SK-N-SH treated with all-trans-retinoic acid at 6 μM for 48 hours (cell line): ENCODE data around the gene SREBF1.

ENCODE experiments used
- ATAC-seq: fragments of 200-7000 bp; cut with Tn5 transposase; 3 replicates; pipeline ENCODE4 v1.9.1; 2020; ENCODE audit warnings: mild to moderate bottlenecking, moderate library complexity
- BACH2 ChIP-seq: fragments of 250-450 bp; sonication (Bioruptor Pico); IDR thresholded peaks from 2 replicates; pipeline ENCODE4 v1.9.0; 2021; ENCODE audit warnings: mild to moderate bottlenecking, borderline replicate concordance
- CSDC2 ChIP-seq: fragments of 250-450 bp; sonication (Bioruptor Pico); IDR thresholded peaks from 2 replicates; pipeline ENCODE4 v1.5.0; 2020; ENCODE audit warnings: mild to moderate bottlenecking, moderate library complexity
- CSRNP3 ChIP-seq: fragments of 250-450 bp; sonication (Bioruptor Pico); IDR thresholded peaks from 2 replicates; pipeline ENCODE4 v1.5.1; 2021; ENCODE audit warnings: mild to moderate bottlenecking, moderate library complexity
- ESRRG ChIP-seq: fragments of 250-450 bp; sonication (Bioruptor Pico); IDR thresholded peaks from 2 replicates; pipeline ENCODE4 v1.6.1; 2021; ENCODE audit warnings: mild to moderate bottlenecking
- GLIS3 ChIP-seq: fragments of 250-450 bp; sonication (Bioruptor Pico); IDR thresholded peaks from 2 replicates; pipeline ENCODE4 v1.5.0; 2020; ENCODE audit warnings: mild to moderate bottlenecking, moderate library complexity
- OSR1 ChIP-seq: fragments of 250-450 bp; sonication (Bioruptor Pico); IDR thresholded peaks from 2 replicates; pipeline ENCODE4 v1.8.0; 2022; ENCODE audit warnings: moderate library complexity, mild to moderate bottlenecking, inconsistent platforms
- POU6F1 ChIP-seq: fragments of 250-450 bp; sonication (Bioruptor Pico); IDR thresholded peaks from 2 replicates; pipeline ENCODE4 v1.8.0; 2021; ENCODE audit warnings: low read depth, mild to moderate bottlenecking, moderate library complexity, borderline replicate concordance
- PPARA ChIP-seq: fragments of 250-450 bp; sonication (Bioruptor Pico); IDR thresholded peaks from 2 replicates; pipeline ENCODE4 v1.5.0; 2020; ENCODE audit warnings: mild to moderate bottlenecking, borderline replicate concordance
- RARB ChIP-seq: fragments of 250-450 bp; sonication (Bioruptor Pico); IDR thresholded peaks from 2 replicates; pipeline ENCODE4 v1.8.0; 2021; ENCODE audit warnings: mild to moderate bottlenecking, moderate library complexity
- SNAI2 ChIP-seq: fragments of 250-450 bp; sonication (Bioruptor Pico); IDR thresholded peaks from 2 replicates; pipeline ENCODE4 v1.5.0; 2020; ENCODE audit warnings: mild to moderate bottlenecking, moderate library complexity
- TCF4 ChIP-seq: fragments of 250-450 bp; sonication (Bioruptor Pico); IDR thresholded peaks from 2 replicates; pipeline ENCODE4 v1.8.0; 2021; ENCODE audit warnings: mild to moderate bottlenecking, moderate library complexity, borderline replicate concordance
- ZFP30 ChIP-seq: fragments of 450-650 bp; formaldehyde crosslinking; IDR thresholded peaks from 2 replicates; pipeline ENCODE4 v1.5.0; 2022; ENCODE audit warnings: mild to moderate bottlenecking, moderate library complexity
- ZNF565 ChIP-seq: fragments of 450-650 bp; formaldehyde crosslinking; conservative IDR thresholded peaks from 2 replicates; pipeline ENCODE4 v1.5.0; 2020; ENCODE audit warnings: low read depth, mild to moderate bottlenecking, moderate library complexity
- ZNF70 ChIP-seq: fragments of 450-650 bp; formaldehyde crosslinking; IDR thresholded peaks from 2 replicates; pipeline ENCODE4 v1.5.0; 2020; ENCODE audit warnings: mild to moderate bottlenecking, moderate library complexity
- ZNF8 ChIP-seq: fragments of 450-650 bp; formaldehyde crosslinking; IDR thresholded peaks from 2 replicates; pipeline ENCODE4 v1.5.0; 2020; ENCODE audit warnings: mild to moderate bottlenecking, moderate library complexity
- TF ChIP-seq, protein P1 (sequence below): fragments of 250-450 bp; sonication (Bioruptor Pico); IDR thresholded peaks from 2 replicates; pipeline ENCODE4 v1.8.0; 2020; ENCODE audit warnings: mild to moderate bottlenecking, moderate library complexity, borderline replicate concordance
- TF ChIP-seq, protein P2 (sequence below): fragments of 250-450 bp; sonication (Bioruptor Pico); IDR thresholded peaks from 2 replicates; pipeline ENCODE4 v1.5.0; 2020; ENCODE audit warnings: mild to moderate bottlenecking, moderate library complexity

The SREBF1 gene

GRCh38 chr17:17853811-17854447 lies 17.1 kb upstream of the SREBF1 start (continued):
- TF ChIP-seq, protein P1, sequence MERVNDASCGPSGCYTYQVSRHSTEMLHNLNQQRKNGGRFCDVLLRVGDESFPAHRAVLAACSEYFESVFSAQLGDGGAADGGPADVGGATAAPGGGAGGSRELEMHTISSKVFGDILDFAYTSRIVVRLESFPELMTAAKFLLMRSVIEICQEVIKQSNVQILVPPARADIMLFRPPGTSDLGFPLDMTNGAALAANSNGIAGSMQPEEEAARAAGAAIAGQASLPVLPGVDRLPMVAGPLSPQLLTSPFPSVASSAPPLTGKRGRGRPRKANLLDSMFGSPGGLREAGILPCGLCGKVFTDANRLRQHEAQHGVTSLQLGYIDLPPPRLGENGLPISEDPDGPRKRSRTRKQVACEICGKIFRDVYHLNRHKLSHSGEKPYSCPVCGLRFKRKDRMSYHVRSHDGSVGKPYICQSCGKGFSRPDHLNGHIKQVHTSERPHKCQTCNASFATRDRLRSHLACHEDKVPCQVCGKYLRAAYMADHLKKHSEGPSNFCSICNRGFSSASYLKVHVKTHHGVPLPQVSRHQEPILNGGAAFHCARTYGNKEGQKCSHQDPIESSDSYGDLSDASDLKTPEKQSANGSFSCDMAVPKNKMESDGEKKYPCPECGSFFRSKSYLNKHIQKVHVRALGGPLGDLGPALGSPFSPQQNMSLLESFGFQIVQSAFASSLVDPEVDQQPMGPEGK (CRISPR knock-in tag): no peak
- TF ChIP-seq GLIS3 (no peak), ZNF8 (CRISPR knock-in tag) (no peak), TCF4 (CRISPR knock-in tag) (no peak)

GRCh38 chr17:17852930-17853329 lies 16.1 kb upstream of the SREBF1 start:
- ATAC-seq: no peak
- TF ChIP-seq, protein P2, sequence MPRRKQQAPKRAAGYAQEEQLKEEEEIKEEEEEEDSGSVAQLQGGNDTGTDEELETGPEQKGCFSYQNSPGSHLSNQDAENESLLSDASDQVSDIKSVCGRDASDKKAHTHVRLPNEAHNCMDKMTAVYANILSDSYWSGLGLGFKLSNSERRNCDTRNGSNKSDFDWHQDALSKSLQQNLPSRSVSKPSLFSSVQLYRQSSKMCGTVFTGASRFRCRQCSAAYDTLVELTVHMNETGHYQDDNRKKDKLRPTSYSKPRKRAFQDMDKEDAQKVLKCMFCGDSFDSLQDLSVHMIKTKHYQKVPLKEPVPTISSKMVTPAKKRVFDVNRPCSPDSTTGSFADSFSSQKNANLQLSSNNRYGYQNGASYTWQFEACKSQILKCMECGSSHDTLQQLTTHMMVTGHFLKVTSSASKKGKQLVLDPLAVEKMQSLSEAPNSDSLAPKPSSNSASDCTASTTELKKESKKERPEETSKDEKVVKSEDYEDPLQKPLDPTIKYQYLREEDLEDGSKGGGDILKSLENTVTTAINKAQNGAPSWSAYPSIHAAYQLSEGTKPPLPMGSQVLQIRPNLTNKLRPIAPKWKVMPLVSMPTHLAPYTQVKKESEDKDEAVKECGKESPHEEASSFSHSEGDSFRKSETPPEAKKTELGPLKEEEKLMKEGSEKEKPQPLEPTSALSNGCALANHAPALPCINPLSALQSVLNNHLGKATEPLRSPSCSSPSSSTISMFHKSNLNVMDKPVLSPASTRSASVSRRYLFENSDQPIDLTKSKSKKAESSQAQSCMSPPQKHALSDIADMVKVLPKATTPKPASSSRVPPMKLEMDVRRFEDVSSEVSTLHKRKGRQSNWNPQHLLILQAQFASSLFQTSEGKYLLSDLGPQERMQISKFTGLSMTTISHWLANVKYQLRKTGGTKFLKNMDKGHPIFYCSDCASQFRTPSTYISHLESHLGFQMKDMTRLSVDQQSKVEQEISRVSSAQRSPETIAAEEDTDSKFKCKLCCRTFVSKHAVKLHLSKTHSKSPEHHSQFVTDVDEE (CRISPR knock-in tag): no peak
- TF ChIP-seq, all 23 proteins: peak for 0

DNA sequence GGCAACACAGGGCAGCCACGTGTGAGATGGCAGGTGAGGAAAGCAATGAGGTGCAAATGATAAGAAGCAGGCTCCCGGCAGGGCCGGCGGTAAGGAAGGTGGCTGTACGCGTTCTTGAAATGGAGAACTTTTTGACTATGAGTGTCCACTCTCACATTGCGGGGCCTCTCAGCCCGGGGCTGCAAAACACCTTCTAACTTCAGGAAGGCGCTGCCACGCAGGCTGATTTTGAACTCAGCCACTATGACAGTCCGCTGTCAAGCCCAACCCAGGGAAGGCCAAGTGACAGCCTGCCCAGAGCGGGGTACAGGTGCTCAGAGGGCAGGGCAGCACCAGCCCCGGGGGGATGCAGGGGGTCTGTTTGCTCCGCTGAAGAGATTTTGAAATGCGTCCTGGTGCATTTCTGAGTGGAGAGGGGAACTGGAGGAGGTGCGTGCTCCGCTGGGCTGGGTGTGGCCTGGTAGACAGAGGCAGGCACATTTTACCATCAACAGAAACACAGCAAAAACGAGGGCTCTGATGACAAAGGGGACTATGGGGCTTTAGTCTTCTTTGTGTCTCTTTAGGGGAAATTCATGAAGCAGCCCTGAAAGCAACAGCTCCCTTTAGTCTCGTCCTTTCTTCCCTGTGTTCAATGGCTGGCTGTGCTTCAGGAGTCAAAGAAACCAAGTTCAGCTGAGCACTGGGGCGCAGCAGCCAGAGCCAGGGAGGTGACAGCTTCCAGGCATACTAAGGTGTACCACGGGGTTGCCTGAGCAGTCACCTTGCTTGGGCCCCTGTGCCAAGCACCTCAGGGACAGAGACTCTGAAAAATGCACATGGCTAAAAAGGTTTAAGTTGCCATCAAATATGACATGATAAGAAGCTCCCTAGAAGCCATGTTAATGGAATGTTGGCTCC lies 14.6 kb upstream of the SREBF1 start:
- ATAC-seq: no peak
- TF ChIP-seq ESRRG (CRISPR knock-in tag): no peak
- no peak for TF ChIP-seq ZNF8 (CRISPR knock-in tag)
- TF ChIP-seq SNAI2: no peak
- TF ChIP-seq, protein P2 (CRISPR knock-in tag): no peak
- TF ChIP-seq PPARA: no peak
- TF ChIP-seq CSRNP3 (CRISPR knock-in tag): no peak
- no peak for TF ChIP-seq OSR1 (CRISPR knock-in tag)
- TF ChIP-seq ZFP30: no peak
- no peak for TF ChIP-seq POU6F1 (CRISPR knock-in tag)

- ATAC-seq: peak; percentile 45
- TF ChIP-seq ZNF70 (CRISPR knock-in tag) (no peak), CSDC2 (CRISPR knock-in tag) (no peak), BACH2 (no peak), ZNF565 (CRISPR knock-in tag) (no peak), RARB (CRISPR knock-in tag) (no peak), PPARA (no peak)
- TF ChIP-seq, protein P1 (CRISPR knock-in tag): no peak
Measured at GRCh38 chr17:17849845-17850373, 13.1 kb upstream of the SREBF1 start.
